GM11168 (cell line): Measurements from ENCODE around the gene NAV2.

ENCODE experiments used
- in situ Hi-C: fragments of 300-500 bp; cut with MboI; formaldehyde crosslinking; loops from one replicate; pipeline ENCODE4 v1.12.0; 2022; ENCODE audit warnings: low sequenced_read_pairs; ENCODE audit not compliant: unreplicated experiment

The NAV2 gene

GRCh38 chr11:20050551-20051333, 338.1 kb downstream of the NAV2 start:
- in situ Hi-C loops, result no loop called here

- in situ Hi-C loops, result no loop called here
These were observed 339.1 kb downstream of the NAV2 start for GRCh38 chr11:20051469-20052399.

GRCh38 chr11:20053572-20053971, 340.9 kb downstream of the NAV2 start:
- in situ Hi-C loops, result no loop called here

- in situ Hi-C loops, result no loop called here
These were observed 341.9 kb downstream of the NAV2 start for GRCh38 chr11:20054584-20054983.

- in situ Hi-C loops, result no loop called here
These were observed 342.7 kb downstream of the NAV2 start for GRCh38 chr11:20055312-20055711.

- in situ Hi-C loops, result no loop called here
These were observed 343.7 kb downstream of the NAV2 start for GRCh38 chr11:20056109-20056949.

- in situ Hi-C loops, result no loop called here
These were observed 344.6 kb downstream of the NAV2 start for GRCh38 chr11:20056950-20057943.

GRCh38 chr11:20058749-20059458, 346.3 kb downstream of the NAV2 start:
- in situ Hi-C loops, result no loop called here

- in situ Hi-C loops, result no loop called here
These were observed 347.0 kb downstream of the NAV2 start for GRCh38 chr11:20059587-20060021.

GRCh38 chr11:20060181-20060580, 347.5 kb downstream of the NAV2 start:
- in situ Hi-C loops, result no loop called here

- in situ Hi-C loops, result no loop called here
These were observed 348.1 kb downstream of the NAV2 start for GRCh38 chr11:20060647-20061205.

- in situ Hi-C loops, result no loop called here
These were observed 349.1 kb downstream of the NAV2 start for GRCh38 chr11:20061776-20062175.

- in situ Hi-C loops, result no loop called here
These were observed 352.3 kb downstream of the NAV2 start for GRCh38 chr11:20064961-20065405.

GRCh38 chr11:20065406-20065805, 352.8 kb downstream of the NAV2 start:
- in situ Hi-C loops, result no loop called here

GRCh38 chr11:20066013-20066782, 353.6 kb downstream of the NAV2 start:
- in situ Hi-C loops, result no loop called here

GRCh38 chr11:20066783-20067156, 354.1 kb downstream of the NAV2 start:
- in situ Hi-C loops, result no loop called here

- in situ Hi-C loops, result no loop called here
These were observed 355.0 kb downstream of the NAV2 start for GRCh38 chr11:20067665-20068064.
